Measurements from ENCODE around the gene RNF182.

The RNF182 gene

GRCh38 chr6:13903364-13903763 lies 21.4 kb upstream of the RNF182 start:
- no peaks in the 10 kb centered on the region for H3K4me1 ChIP-seq (ENCODE audit: control insufficient read depth, insufficient read depth, low read length)
- no peak overlapping the region for H3K9ac ChIP-seq (ENCODE audit: low read length)
- H3K27ac ChIP-seq (ENCODE audit: low read depth, low read length): no peak overlapping the region
- H3K36me3 ChIP-seq (ENCODE audit: control insufficient read depth, insufficient read depth, low read length): no peaks in the 10 kb centered on the region
- H3K9me3 ChIP-seq (ENCODE audit: control insufficient read depth, insufficient read depth, low read depth, low read length): no peaks in the 10 kb centered on the region
- peaks cover 9% of the 10 kb centered on the region; the same call in 1 of the 2 replicates for H3K27me3 ChIP-seq (ENCODE audit: control insufficient read depth, insufficient read depth, low read length)
- no peak overlapping the region for H3K4me3 ChIP-seq (ENCODE audit: low read depth, low read length)

GRCh38 chr6:13907001-13907350 lies 17.8 kb upstream of the RNF182 start:
- Histone ChIP-seq H3K4me3 (ENCODE audit: low read depth, low read length) (no peak overlapping the region), H3K36me3 (ENCODE audit: control insufficient read depth, insufficient read depth, low read length) (no peaks in the 10 kb centered on the region), H3K9ac (ENCODE audit: low read length) (no peak overlapping the region), H3K27ac (ENCODE audit: low read depth, low read length) (no peak overlapping the region), H3K4me1 (ENCODE audit: control insufficient read depth, insufficient read depth, low read length) (no peaks in the 10 kb centered on the region), H3K27me3 (ENCODE audit: control insufficient read depth, insufficient read depth, low read length) (peaks cover 9% of the 10 kb centered on the region; the same call in 1 of the 2 replicates), H3K9me3 (ENCODE audit: control insufficient read depth, insufficient read depth, low read depth, low read length) (no peaks in the 10 kb centered on the region)

- Histone ChIP-seq H3K36me3 (ENCODE audit: control insufficient read depth, insufficient read depth, low read length) (no peaks in the 10 kb centered on the region), H3K4me1 (ENCODE audit: control insufficient read depth, insufficient read depth, low read length) (peaks cover 2% of the 10 kb centered on the region; the same call in 1 of the 2 replicates), H3K4me3 (ENCODE audit: low read depth, low read length) (no peak overlapping the region), H3K27me3 (ENCODE audit: control insufficient read depth, insufficient read depth, low read length) (peaks cover 9% of the 10 kb centered on the region; the same call in 1 of the 2 replicates), H3K27ac (ENCODE audit: low read depth, low read length) (no peak overlapping the region), H3K9me3 (ENCODE audit: control insufficient read depth, insufficient read depth, low read depth, low read length) (no peaks in the 10 kb centered on the region), H3K9ac (ENCODE audit: low read length) (no peak overlapping the region)
Measured at GRCh38 chr6:13907614-13908215, 17.0 kb upstream of the RNF182 start.

- Histone ChIP-seq H3K4me3 (ENCODE audit: low read depth, low read length) (no peak overlapping the region), H3K36me3 (ENCODE audit: control insufficient read depth, insufficient read depth, low read length) (no peaks in the 10 kb centered on the region), H3K9ac (ENCODE audit: low read length) (no peak overlapping the region), H3K27ac (ENCODE audit: low read depth, low read length) (no peak overlapping the region), H3K4me1 (ENCODE audit: control insufficient read depth, insufficient read depth, low read length) (peaks cover 12% of the 10 kb centered on the region; the same call in 1 of the 2 replicates), H3K9me3 (ENCODE audit: control insufficient read depth, insufficient read depth, low read depth, low read length) (no peaks in the 10 kb centered on the region), H3K27me3 (ENCODE audit: control insufficient read depth, insufficient read depth, low read length) (peaks cover 9% of the 10 kb centered on the region; the same call in 1 of the 2 replicates)
Measured at GRCh38 chr6:13908955-13909381, 15.8 kb upstream of the RNF182 start.

GRCh38 chr6:13910443-13910842 lies 14.3 kb upstream of the RNF182 start:
- no peaks in the 10 kb centered on the region for H3K36me3 ChIP-seq (ENCODE audit: control insufficient read depth, insufficient read depth, low read length)
- no peak overlapping the region for H3K4me3 ChIP-seq (ENCODE audit: low read depth, low read length)
- H3K27me3 ChIP-seq (ENCODE audit: control insufficient read depth, insufficient read depth, low read length): peaks cover 9% of the 10 kb centered on the region; the same call in 1 of the 2 replicates
- no peak overlapping the region for H3K9ac ChIP-seq (ENCODE audit: low read length)
- peaks cover 24% of the 10 kb centered on the region for H3K4me1 ChIP-seq (ENCODE audit: control insufficient read depth, insufficient read depth, low read length)
- H3K9me3 ChIP-seq (ENCODE audit: control insufficient read depth, insufficient read depth, low read depth, low read length): no peaks in the 10 kb centered on the region
- H3K27ac ChIP-seq (ENCODE audit: low read depth, low read length): no peak overlapping the region

- Histone ChIP-seq H3K36me3 (ENCODE audit: control insufficient read depth, insufficient read depth, low read length) (no peaks in the 10 kb centered on the region), H3K9ac (ENCODE audit: low read length) (no peak overlapping the region)
Measured at GRCh38 chr6:13911337-13911736, 13.4 kb upstream of the RNF182 start.

GRCh38 chr6:13913226-13914001 lies 11.3 kb upstream of the RNF182 start:
- Histone ChIP-seq H3K9ac (ENCODE audit: low read length) (no peak overlapping the region), H3K9me3 (ENCODE audit: control insufficient read depth, insufficient read depth, low read depth, low read length) (no peaks in the 10 kb centered on the region), H3K36me3 (ENCODE audit: control insufficient read depth, insufficient read depth, low read length) (no peaks in the 10 kb centered on the region), H3K27ac (ENCODE audit: low read depth, low read length) (no peak overlapping the region), H3K4me3 (ENCODE audit: low read depth, low read length) (no peak overlapping the region), H3K4me1 (ENCODE audit: control insufficient read depth, insufficient read depth, low read length) (peaks cover 24% of the 10 kb centered on the region), H3K27me3 (ENCODE audit: control insufficient read depth, insufficient read depth, low read length) (no peaks in the 10 kb centered on the region)

More at GRCh38 chr6:13911337-13911736, 13.4 kb upstream of the RNF182 start:
- Histone ChIP-seq H3K27ac (ENCODE audit: low read depth, low read length) (no peak overlapping the region), H3K4me3 (ENCODE audit: low read depth, low read length) (no peak overlapping the region), H3K4me1 (ENCODE audit: control insufficient read depth, insufficient read depth, low read length) (peaks cover 24% of the 10 kb centered on the region), H3K9me3 (ENCODE audit: control insufficient read depth, insufficient read depth, low read depth, low read length) (no peaks in the 10 kb centered on the region), H3K27me3 (ENCODE audit: control insufficient read depth, insufficient read depth, low read length) (peaks cover 9% of the 10 kb centered on the region; the same call in 1 of the 2 replicates)

- Histone ChIP-seq H3K4me1 (ENCODE audit: control insufficient read depth, insufficient read depth, low read length) (peaks cover 24% of the 10 kb centered on the region), H3K27ac (ENCODE audit: low read depth, low read length) (no peak overlapping the region), H3K4me3 (ENCODE audit: low read depth, low read length) (no peak overlapping the region), H3K9ac (ENCODE audit: low read length) (no peak overlapping the region), H3K9me3 (ENCODE audit: control insufficient read depth, insufficient read depth, low read depth, low read length) (no peaks in the 10 kb centered on the region), H3K36me3 (ENCODE audit: control insufficient read depth, insufficient read depth, low read length) (no peaks in the 10 kb centered on the region), H3K27me3 (ENCODE audit: control insufficient read depth, insufficient read depth, low read length) (no peaks in the 10 kb centered on the region)
Measured at GRCh38 chr6:13914351-13914750, 10.4 kb upstream of the RNF182 start.

GRCh38 chr6:13915561-13916229 lies 9.1 kb upstream of the RNF182 start:
- Histone ChIP-seq H3K9me3 (ENCODE audit: control insufficient read depth, insufficient read depth, low read depth, low read length) (no peaks in the 10 kb centered on the region), H3K9ac (ENCODE audit: low read length) (no peak overlapping the region), H3K4me3 (ENCODE audit: low read depth, low read length) (no peak overlapping the region), H3K27me3 (ENCODE audit: control insufficient read depth, insufficient read depth, low read length) (no peaks in the 10 kb centered on the region), H3K27ac (ENCODE audit: low read depth, low read length) (no peak overlapping the region), H3K4me1 (ENCODE audit: control insufficient read depth, insufficient read depth, low read length) (peaks cover 24% of the 10 kb centered on the region), H3K36me3 (ENCODE audit: control insufficient read depth, insufficient read depth, low read length) (no peaks in the 10 kb centered on the region)

GRCh38 chr6:13916230-13916944 lies 8.4 kb upstream of the RNF182 start:
- Histone ChIP-seq H3K9me3 (ENCODE audit: control insufficient read depth, insufficient read depth, low read depth, low read length) (no peaks in the 10 kb centered on the region), H3K27ac (ENCODE audit: low read depth, low read length) (no peak overlapping the region), H3K36me3 (ENCODE audit: control insufficient read depth, insufficient read depth, low read length) (no peaks in the 10 kb centered on the region), H3K27me3 (ENCODE audit: control insufficient read depth, insufficient read depth, low read length) (no peaks in the 10 kb centered on the region), H3K4me3 (ENCODE audit: low read depth, low read length) (no peak overlapping the region), H3K4me1 (ENCODE audit: control insufficient read depth, insufficient read depth, low read length) (peaks cover 24% of the 10 kb centered on the region), H3K9ac (ENCODE audit: low read length) (no peak overlapping the region)

Data from HUES6 (cell line).